NCI-H1436 (cell line): ENCODE results near the gene AKR7A2.

Experiments
- DNase-seq: peaks from one replicate; lab custom pipeline; 2025; lab: John Stamatoyannopoulos, UW

The AKR7A2 gene

DNA sequence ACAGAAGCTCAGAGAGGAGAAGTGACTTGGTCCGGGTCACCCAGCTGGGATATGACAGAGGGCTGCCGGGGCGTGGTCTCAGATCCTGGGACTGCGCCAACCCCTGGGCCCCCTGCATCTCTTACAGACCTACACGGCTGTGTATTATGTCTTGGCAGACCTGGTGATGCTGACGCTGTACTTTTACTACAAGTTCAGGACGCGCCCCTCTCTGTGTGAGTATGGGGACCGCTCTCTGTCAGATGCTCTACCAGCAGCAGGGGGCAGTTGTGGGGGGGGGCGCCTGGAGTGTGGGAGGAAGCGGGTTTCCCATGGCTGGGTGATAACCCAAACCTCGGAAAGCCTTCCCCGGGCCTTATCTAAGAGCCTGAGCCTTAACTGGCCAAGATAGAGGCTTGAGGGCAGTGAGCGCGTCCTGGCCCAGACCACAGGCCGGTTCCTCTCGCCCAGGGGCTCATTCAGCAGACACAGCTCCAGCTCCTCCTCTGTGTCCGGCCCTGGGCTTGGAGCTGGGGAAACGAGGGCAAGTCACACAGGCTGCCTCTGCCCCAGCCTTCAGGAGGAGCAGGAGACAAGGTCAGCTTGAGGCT is 13.5 kb upstream of the AKR7A2 start:
- no peak for DNase-seq

GRCh38 chr1:19324665-19324990 is 12.7 kb upstream of the AKR7A2 start:
- no peak for DNase-seq

DNA sequence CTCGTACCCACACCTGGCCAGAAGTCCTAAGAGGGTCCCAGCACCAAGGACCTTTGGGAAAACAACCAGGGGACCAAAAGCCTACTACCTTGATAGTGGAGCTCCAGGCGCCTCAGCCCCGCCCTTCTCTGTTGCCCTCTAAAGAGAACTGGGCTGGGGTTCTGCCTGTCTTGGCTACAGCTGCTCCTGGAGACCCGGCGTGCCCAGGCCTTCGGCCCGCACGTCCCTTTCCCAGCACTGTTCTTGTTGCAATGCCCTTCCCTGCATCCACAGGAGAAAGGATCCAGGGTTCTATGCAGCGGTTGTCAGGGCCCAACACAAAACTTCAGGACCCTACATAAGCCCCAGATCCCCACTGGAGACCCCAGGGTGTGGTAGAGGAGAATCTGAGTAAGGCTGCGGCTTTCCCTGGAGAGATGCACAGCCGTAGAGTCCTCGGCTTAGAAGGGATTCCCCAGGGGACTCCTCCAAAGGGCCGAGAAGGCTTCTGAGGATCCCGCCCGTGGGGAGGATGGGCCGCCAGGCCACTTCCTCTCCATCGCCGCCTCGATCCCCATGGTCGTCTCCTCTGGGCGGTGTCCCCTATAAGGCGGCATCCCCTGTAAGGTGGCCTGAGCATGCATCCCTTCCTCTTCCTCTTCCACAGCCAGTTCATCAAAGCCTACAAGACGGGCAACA is 12.2 kb upstream of the AKR7A2 start:
- no peak for DNase-seq

DNA sequence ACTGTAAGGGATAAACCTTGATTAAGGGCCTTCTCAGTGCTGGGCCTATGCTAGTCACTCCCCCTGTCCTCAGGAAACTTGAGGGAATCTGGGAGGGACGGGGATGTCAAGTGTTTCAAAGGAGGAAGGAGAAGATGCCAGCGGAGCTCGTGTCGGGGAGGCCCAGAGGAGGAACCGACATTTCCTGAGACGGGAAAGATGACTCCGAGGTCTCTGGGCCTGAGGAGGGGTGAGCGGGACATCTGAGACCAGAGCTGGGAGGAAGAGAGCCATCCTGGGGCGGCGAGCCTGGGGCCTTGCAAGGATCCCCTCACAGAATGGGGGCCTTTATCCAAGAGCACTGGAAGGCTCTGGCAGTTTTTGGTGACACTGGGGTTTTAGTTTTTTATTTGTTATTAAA is 10.5 kb upstream of the AKR7A2 start:
- DNase-seq, result no peak

DNA sequence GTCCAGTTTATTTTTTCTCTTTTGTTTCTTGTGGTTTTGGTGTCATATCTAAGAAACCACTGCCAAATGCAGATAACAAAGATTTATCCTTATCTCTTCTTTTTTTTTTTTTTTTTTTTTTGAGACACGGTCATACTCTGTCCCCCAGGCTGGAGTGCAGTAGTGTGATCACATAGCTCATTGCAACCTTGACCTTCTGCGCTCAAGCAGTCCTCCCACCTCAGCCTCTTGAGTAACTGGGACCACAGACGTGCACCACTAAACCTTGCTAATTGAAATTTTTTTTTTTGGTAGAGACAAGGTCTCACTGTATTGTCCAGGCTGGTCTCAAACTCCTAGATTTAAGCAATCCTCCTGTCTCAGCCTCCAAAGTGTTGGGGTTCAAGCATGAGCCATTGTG is 9.1 kb upstream of the AKR7A2 start:
- no peak for DNase-seq

- no peak for DNase-seq
Observed at GRCh38 chr1:19319196-19319595, 7.3 kb upstream of the AKR7A2 start.

DNA sequence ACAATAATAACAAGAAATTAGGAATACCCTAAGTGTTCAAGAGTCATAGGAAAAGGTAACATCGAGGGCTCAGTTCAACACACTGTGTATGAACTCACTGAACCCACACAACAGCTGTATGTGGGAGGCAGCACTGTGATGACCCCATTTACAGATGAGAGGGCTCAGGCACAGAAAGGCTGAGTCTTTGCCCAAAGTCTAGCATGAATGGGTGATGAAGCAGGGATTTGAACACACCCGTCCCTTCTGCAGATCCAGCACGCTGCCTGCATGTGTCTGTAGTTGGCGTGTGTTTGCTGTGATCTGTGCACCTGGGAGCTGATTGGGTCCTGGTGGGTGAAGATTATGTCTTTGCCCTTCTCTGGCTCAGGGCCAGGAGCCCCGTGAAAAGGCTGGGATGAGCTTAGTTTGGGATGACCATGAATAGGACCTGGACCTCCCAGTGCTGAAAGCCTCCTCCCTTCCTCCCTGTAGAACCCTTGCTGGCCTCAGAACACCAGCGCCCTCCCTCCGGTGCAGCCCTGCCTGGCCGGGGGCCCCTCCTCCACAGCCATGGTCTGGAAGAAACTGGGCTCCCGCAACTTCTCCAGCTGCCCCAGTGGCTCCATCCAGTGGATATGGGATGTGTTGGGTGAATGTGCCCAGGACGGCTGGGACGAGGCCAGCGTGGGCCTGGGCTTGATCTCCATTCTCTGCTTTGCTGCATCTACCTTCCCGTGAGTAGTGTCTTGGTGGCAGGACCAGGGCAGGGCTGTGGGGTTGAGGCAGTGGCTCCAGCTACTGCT is 5.4 kb upstream of the AKR7A2 start:
- DNase-seq, result no peak

DNA sequence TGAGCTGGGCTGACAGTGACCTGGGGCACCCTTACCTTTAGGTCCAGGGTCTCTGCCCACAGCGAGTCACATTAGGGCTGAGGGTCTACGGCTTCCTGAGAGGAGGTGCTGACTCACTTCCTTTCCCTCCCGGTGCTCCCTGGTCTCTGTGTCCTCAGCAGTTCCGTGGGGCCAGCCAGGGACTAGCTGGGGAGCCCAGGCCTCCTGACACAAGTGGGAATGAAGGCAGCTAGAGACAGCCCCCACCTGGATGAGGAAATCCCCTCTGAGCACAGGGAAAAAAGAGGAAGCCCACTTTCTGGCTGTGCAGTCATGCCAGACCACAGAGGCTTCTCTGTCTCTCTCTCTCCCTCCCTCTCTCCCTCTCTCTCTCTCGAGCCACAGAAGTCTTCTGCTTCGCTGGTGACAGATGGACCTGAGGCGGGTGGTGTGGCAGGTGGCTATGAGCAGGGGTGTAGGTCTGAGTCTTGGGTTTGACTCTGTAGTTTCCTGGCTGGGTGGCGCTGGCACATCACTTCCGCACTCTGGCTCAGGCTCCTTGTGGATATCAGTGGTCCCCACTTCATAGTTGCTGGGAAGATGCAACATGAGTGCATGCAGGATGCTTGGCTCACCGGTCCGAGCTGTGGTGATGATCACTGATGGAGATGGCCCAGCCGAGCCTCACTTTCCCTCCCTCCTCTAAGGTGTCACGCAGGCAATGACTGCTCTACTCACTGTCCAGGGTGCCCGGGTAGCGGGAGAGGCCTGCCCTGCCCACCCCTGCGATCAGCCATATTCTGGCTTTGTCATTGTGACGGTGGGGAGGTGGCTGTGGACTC is 3.6 kb upstream of the AKR7A2 start:
- no peak for DNase-seq

DNA sequence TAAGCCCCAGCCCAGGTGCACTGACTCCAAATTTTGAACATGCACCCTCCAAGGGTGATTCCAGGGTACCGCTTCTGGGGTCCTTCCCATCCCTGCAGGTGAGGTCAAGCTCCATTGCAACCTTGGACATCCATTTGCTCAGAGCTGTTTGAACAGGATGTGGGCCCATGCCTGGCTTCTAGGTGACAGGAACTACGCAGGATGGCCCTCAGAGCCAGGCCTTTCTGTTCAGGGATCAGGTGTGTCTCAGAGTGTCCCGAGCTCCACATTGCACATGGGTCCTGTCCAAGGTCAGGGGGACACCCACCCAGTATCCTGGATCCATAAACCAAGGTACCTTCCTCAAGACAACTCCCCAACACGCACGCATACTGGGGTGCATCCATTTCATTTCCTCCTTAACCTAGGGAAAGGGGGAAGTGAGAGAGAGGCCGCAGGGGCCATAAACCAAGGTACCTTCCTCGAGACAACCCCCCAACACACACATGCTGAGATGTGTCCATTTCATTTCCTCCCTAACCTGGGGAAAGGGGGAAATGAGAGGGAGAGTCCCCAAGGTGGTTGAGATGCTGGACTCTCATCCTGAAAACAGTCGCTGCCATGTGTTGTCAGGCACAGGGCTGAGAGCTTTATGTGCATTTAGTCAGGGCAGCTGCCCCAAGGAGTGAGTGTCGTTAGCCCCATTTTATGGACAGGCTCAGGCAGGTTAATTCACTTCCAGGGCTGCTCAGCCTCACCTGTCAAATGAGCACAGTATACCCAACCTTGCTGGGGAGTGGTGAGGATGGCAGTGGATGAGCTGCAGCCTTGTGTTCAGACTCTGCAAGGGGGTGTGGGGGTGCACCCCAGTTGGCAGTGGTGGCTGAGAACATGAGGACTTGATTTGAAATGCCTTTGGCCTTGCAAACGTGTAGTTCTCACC is 2.3 kb upstream of the AKR7A2 start:
- no peak for DNase-seq

DNA sequence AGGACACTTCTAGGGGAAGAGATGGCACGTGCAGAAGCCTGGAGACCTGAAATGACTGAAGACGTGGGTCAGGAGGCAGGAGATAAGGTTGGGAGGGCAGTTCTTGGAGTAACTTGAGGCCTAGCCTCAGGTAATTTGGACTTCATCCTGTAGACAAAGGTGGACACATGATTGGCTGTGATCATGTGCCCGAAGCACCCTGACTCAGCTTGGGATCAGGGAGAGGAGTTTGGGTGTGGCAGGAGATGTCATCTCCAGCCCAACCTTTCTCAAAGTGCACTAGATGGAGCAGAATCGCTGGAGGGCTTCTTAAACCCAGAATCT is 1.7 kb upstream of the AKR7A2 start:
- DNase-seq, result no peak

- DNase-seq, result no peak
Observed at GRCh38 chr1:19312782-19313635, 1.1 kb upstream of the AKR7A2 start.

- DNase-seq, result no peak
Observed at GRCh38 chr1:19311503-19311930, 427 bp downstream of the AKR7A2 start.

- DNase-seq, result no peak
Observed at GRCh38 chr1:19310720-19311502, 1.0 kb downstream of the AKR7A2 start.

DNA sequence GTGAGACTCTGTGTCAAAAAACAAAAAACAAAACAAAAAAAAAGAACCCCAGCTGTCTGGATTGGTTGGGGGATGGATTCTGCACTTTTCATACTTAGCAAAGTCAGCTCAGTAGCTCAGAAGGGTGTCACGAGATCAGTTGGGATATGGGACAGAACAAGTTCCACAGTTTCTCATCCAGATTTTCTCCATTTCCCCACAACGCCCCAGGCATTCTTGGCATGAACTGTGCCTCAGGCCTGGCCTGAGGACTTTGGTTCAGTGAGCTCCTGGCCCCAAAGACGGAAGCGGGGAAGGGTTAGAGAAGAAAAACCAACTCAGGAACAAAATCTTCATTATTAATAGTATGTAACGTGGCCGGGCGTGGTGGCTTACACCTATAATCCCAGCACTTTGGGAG is 1.9 kb downstream of the AKR7A2 start:
- no peak for DNase-seq

GRCh38 chr1:19309123-19309813 is 2.7 kb downstream of the AKR7A2 start:
- DNase-seq, result no peak

- no peak for DNase-seq
Observed at GRCh38 chr1:19308509-19308907, 3.4 kb downstream of the AKR7A2 start.

DNA sequence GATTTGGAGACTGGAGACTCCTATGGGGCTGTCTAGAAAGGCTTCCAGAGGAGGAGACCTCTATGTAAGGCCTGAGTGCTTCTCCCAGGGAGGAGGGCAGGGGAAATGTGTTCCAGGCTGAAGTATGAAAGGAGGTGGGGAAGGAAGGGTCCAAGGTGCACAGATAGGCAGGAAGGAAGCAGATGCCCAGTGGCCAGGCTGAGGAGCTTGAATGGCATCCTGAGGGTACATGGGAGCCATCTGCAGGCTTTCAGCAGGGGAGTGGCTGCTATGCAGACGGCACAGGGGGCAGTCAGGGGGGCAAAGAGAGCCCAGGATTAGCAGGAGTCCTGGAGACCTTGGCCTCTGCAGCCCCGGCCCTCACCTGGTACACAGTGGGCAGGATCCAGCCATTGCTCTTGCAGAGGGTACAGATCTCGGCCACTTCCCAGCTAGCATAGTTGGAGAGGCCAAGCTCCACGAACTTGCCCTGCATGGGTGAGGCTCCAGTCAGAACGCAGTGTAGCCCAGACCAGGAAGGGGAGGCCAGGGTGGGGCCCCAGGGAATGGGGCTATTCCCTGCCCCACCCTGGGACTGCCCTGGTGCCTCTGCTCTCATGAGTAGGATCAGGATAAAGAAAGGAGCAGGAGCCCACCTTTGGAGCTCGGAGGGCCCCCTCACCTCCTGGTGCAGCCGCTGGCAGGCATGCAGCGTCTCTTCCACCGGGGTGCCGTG is 4.0 kb downstream of the AKR7A2 start:
- no peak for DNase-seq

DNA sequence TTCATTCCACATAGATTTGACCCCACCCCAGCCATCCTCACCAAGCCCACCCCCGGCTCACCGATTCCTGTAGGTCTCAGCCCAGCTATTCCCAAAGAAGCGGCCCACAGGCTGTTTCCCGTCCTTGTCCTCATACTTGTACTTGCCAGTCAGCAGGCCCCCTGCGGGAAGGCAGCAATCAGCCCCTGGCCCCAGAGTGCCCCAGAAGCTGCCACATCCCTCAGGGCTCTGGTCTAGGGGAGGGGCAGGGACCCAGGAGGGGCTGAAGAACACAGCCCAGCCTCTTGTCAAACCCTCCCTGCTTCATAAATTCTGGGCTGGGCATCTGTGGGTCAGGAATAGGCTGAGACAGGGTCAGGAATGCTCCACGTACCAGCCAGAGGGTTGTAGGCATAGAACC is 5.0 kb downstream of the AKR7A2 start:
- DNase-seq, result no peak

DNA sequence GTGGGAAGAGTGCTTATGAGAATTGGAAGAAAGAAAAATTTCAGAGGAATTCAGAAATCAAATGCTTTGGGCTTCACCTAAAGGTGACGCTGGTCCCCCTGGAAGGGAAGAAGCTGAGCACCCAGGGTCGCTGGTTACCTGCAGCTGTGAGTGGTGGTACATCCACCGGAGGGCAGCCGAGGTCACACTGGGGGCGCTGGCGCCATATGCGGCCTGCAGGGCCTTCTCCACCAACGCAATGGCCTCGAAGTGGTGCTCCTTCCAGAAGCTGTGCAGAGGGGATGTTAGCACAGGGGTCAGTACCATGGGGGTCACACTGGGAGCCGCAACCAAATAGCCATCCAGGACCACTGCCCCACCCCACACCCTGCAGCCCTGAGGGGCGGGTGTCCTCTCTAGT is 6.1 kb downstream of the AKR7A2 start:
- DNase-seq, result no peak
